GM12878 (cell line): ENCODE data around the gene CASR. TPM values are rescaled to one million over a fixed set of nuclear protein-coding genes. Genes with fewer than 3 reads are reported as not detected.

Experiments
- ATAC-seq: fragments of 200-7000 bp; cut with Tn5 transposase; 3 replicates; pipeline ENCODE4 v1.9.1; 2020; ENCODE audit warnings: mild to moderate bottlenecking, moderate library complexity
- BruUV-seq: library from RNA; stranded (reverse); fragments of 400-500 nt; replicated peaks from 2 replicates; lab custom pipeline; 2021; lab: Mats Ljungman, UMichigan
- CTCF ChIA-PET: fragments of 300-600 bp; sonication (Branson Sonifier 250); formaldehyde crosslinking; extraction: SDS; loops from one replicate; lab custom pipeline; 2021; ENCODE audit warnings: inconsistent platforms; lab: Yijun Ruan, JAX
- POLR2A ChIA-PET: fragments of 350-600 bp; formaldehyde crosslinking; extraction: SDS; loops from one replicate; lab custom pipeline; 2021; ENCODE audit warnings: inconsistent platforms; lab: Charles Lee
- RAD21 ChIA-PET: fragments of 300-600 bp; sonication (Branson Sonifier 250); formaldehyde crosslinking; loops from one replicate; lab custom pipeline; 2023; ENCODE audit warnings: antibody characterized with exemption; ENCODE audit not compliant: unreplicated experiment; lab: Charles Lee
- SMC1A ChIA-PET: fragments of 300-600 bp; sonication (Branson Sonifier 250); formaldehyde crosslinking; loops from one replicate; lab custom pipeline; 2023; ENCODE audit not compliant: unreplicated experiment, uncharacterized antibody; lab: Charles Lee
- DNase-seq: peaks from one replicate; pipeline ENCODE4 v3.0.0-alpha.2; 2011; ENCODE audit warnings: low read depth, low spot score
- FAIRE-seq: peaks from 3 replicates; lab custom pipeline; 2011; peaks lifted over from hg19 to GRCh38; lab: Jason Lieb, UNC
- H2AFZ ChIP-seq: 2 replicates; pipeline ENCODE4 v1.6.0; 2011; ENCODE audit warnings: low read depth, low read length, control low read depth; ENCODE audit not compliant: control insufficient read depth
- H3K27ac ChIP-seq: 2 replicates; pipeline ENCODE4 v1.5.1; 2011; ENCODE audit warnings: control low read depth; ENCODE audit not compliant: control insufficient read depth, insufficient read depth
- H3K27me3 ChIP-seq, 2 experiments: replicated peaks in 1 of 2; 2 replicates each; pipeline versions ENCODE4 v1.6.0 to v1.6.1; 2011; ENCODE audit warnings: low read length in 1 of 2; ENCODE audit not compliant: control insufficient read depth in 2 of 2, insufficient read depth in 2 of 2
- H3K36me3 ChIP-seq, 2 experiments: 2 replicates each; pipeline ENCODE4 v1.5.1; 2011; ENCODE audit warnings: low read length in 1 of 2; ENCODE audit not compliant: control insufficient read depth in 2 of 2, insufficient read depth in 2 of 2
- H3K4me1 ChIP-seq: 2 replicates; pipeline ENCODE4 v1.6.1; 2011; ENCODE audit warnings: mild to moderate bottlenecking, low read length, moderate library complexity, mixed read lengths; ENCODE audit not compliant: control insufficient read depth, insufficient read depth
- H3K4me2 ChIP-seq: 2 replicates; pipeline ENCODE4 v1.6.0; 2011; ENCODE audit warnings: control low read depth; ENCODE audit not compliant: control insufficient read depth, insufficient read depth
- H3K4me3 ChIP-seq: fragments of 200-600 bp; sonication (generic); 2 replicates; pipeline ENCODE4 v1.5.1; 2016
- H3K79me2 ChIP-seq: 2 replicates; pipeline ENCODE4 v1.6.0; 2011; ENCODE audit warnings: low read length; ENCODE audit not compliant: control insufficient read depth, insufficient read depth
- H3K9ac ChIP-seq: 2 replicates; pipeline ENCODE4 v1.8.0; 2011; ENCODE audit warnings: low read length, control low read depth, mixed read lengths; ENCODE audit not compliant: control insufficient read depth, insufficient read depth
- H3K9me3 ChIP-seq: replicated peaks from 3 replicates; pipeline ENCODE4 v1.5.1; 2011; ENCODE audit warnings: mild to moderate bottlenecking, low read length; ENCODE audit not compliant: control insufficient read depth, insufficient read depth
- H4K20me1 ChIP-seq: 2 replicates; pipeline ENCODE4 v1.6.0; 2011; ENCODE audit not compliant: control insufficient read depth, insufficient read depth
- GABPA ChIP-seq: IDR thresholded peaks from 2 replicates; pipeline ENCODE4 v1.6.1; 2014; ENCODE audit warnings: antibody characterized with exemption, low read depth, mild to moderate bottlenecking, inconsistent platforms
- WGBS: methylation state at CpG from one replicate; pipeline ENCODE4 v1.1.6; 2016; ENCODE audit warnings: low lambda C conversion rate; ENCODE audit not compliant: insufficient replicate concordance, insufficient coverage; ENCODE audit errors: missing lambda C conversion rate; 5-methylcytosine and 5-hydroxymethylcytosine counted together
- in situ Hi-C: fragments of 300-500 bp; cut with MboI; formaldehyde crosslinking; loops from 9 replicates; pipeline ENCODE4 v1.14.3; 2018; ENCODE audit warnings: mixed read lengths
- intact Hi-C: fragments of 100-400 bp; cut with micrococcal nuclease; formaldehyde crosslinking; loops from one replicate; pipeline ENCODE4 v1.14.2; 2022; ENCODE audit not compliant: unreplicated experiment
- polyA plus RNA-seq, 11 experiments: library from polyadenylated mRNA; depleted of rRNA in 4 of 11; unstranded in 6 of 11; stranded (reverse) in 5 of 11; fragments of >200 nt; fragmentation: Nextera tagmentation in 4 of 11; fragmentation: Illumina TruSeq in 1 of 11; extraction: Ambion mirVana in 4 of 11; extraction: Trizol in 1 of 11; gene quantifications; 1 replicate in 1 of 11; 2 replicates in 10 of 11; pipeline versions ENCODE4 v1.2.1 to v1.2.3, GENCODE V29; 2011 to 2016; ENCODE audit warnings: inconsistent platforms in 2 of 11, missing spikeins in 2 of 11, low read depth in 1 of 11
- total RNA-seq, 4 experiments: library from RNA; depleted of rRNA in 3 of 4; stranded (reverse); fragments of >200 nt in 3 of 4; fragmentation: Illumina TruSeq in 1 of 4; extraction: Trizol in 1 of 4; gene quantifications; 2 replicates each; pipeline versions ENCODE4 v1.2.1 to v1.2.3, GENCODE V29; 2013 to 2021
- TF ChIP-seq, protein P1 (sequence below): IDR thresholded peaks from 2 replicates; pipeline ENCODE4 v1.6.1; 2012; ENCODE audit warnings: improper control_type of control experiment, low read depth, low read length; ENCODE audit not compliant: insufficient replicate concordance

CASR gene
- total and polyA plus RNA-seq, 10 of the 15 experiments (the other 5 are each of a cell fraction or from before 2014, with no cell fraction given), result 0.04 to 0.37 (median 0.11) TPM

DNA sequence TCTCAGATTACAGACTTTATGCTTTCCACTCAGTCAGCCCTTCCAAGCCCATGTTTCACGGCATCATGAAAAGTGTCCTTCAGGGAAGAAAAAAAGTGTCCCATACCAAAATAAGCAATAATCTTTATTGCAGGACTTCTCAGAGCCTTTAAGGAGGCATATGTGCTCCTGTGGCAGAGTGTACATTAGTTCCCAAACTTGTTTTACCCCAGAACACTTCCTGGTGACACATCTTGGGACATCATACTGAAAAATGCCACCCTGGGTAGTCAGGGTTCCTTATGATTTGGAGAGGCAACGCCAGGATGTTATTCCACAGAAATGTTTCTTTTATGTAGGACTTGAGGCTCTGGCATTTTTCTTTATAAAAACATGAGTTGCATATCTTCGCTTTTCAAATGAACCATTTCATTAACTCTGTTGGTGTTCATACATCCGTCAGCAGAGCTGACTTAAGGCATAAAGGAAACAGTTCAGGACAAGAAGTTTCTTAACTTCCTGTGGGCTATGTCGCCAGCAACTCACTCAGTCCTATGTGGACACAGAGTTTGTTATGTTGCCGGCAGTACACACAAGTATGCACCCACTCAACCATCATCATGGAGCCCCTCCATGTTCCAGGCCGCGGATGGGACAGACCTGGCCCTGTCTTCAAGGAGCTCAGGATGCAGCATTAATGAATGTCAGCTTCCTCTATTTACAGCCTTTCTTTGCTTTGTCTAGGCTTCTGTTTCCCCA lies 63.8 kb downstream of the CASR start:
- peak; percentile 22 for ATAC-seq
- no peaks in the 10 kb centered on the region for H4K20me1 ChIP-seq

More for the DNA sequence above, 63.8 kb downstream of the CASR start:
- Histone ChIP-seq H3K27me3 (no peaks in the 10 kb centered on the region), H3K27ac (no peak overlapping the region), H3K9ac (no peak overlapping the region), H3K36me3 (no peaks in the 10 kb centered on the region), H2AFZ (peak overlapping the region; percentile 9; the same call in 1 of the 2 replicates), H3K79me2 (no peaks in the 10 kb centered on the region), H3K4me2 (peak overlapping the region; percentile 56; the same call in 1 of the 2 replicates), H3K9me3 (no peaks in the 10 kb centered on the region), H3K4me1 (peaks cover 21% of the 10 kb centered on the region), H3K4me3 (no peak overlapping the region)
- POLR2A ChIA-PET, result interaction anchor here (0.6 to 2.5 kb wide), 7 partner anchors 11 to 154 kb away, joined by 3 to 11 read pairs (median 6); no protein-coding TSS in a partner anchor
- CTCF ChIA-PET, result interaction anchor here (0.8 to 6.3 kb wide), 9 partner anchors 9 to 146 kb away, joined by 3 to 62 read pairs (median 4); no protein-coding TSS in a partner anchor
- 55% methylated on average over 8 of the region's 8 CpGs for WGBS
- TF ChIP-seq GABPA, result no peak
- TF ChIP-seq, protein P1, sequence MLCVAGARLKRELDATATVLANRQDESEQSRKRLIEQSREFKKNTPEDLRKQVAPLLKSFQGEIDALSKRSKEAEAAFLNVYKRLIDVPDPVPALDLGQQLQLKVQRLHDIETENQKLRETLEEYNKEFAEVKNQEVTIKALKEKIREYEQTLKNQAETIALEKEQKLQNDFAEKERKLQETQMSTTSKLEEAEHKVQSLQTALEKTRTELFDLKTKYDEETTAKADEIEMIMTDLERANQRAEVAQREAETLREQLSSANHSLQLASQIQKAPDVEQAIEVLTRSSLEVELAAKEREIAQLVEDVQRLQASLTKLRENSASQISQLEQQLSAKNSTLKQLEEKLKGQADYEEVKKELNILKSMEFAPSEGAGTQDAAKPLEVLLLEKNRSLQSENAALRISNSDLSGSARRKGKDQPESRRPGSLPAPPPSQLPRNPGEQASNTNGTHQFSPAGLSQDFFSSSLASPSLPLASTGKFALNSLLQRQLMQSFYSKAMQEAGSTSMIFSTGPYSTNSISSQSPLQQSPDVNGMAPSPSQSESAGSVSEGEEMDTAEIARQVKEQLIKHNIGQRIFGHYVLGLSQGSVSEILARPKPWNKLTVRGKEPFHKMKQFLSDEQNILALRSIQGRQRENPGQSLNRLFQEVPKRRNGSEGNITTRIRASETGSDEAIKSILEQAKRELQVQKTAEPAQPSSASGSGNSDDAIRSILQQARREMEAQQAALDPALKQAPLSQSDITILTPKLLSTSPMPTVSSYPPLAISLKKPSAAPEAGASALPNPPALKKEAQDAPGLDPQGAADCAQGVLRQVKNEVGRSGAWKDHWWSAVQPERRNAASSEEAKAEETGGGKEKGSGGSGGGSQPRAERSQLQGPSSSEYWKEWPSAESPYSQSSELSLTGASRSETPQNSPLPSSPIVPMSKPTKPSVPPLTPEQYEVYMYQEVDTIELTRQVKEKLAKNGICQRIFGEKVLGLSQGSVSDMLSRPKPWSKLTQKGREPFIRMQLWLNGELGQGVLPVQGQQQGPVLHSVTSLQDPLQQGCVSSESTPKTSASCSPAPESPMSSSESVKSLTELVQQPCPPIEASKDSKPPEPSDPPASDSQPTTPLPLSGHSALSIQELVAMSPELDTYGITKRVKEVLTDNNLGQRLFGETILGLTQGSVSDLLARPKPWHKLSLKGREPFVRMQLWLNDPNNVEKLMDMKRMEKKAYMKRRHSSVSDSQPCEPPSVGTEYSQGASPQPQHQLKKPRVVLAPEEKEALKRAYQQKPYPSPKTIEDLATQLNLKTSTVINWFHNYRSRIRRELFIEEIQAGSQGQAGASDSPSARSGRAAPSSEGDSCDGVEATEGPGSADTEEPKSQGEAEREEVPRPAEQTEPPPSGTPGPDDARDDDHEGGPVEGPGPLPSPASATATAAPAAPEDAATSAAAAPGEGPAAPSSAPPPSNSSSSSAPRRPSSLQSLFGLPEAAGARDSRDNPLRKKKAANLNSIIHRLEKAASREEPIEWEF, result no peak
- SMC1A ChIA-PET, result interaction anchor here (0.8 to 15.2 kb wide), 14 partner anchors 8 to 181 kb away, joined by 3 to 262 read pairs (median 8); partner anchors contain the start of gene FAM162A
- RAD21 ChIA-PET, result interaction anchor here (0.8 to 15.8 kb wide), 6 partner anchors 8 to 144 kb away, joined by 3 to 441 read pairs (median 7); no protein-coding TSS in a partner anchor
- in situ Hi-C loops, result no loop called here
- DNase-seq (no peak), FAIRE-seq (no peak)
- intact Hi-C loops, result no loop called here
- no TSS peak for BruUV-seq
